SJCRH30 (cell line): Measurements from ENCODE around the gene SKOR1. TPM values are rescaled to one million over a fixed set of nuclear protein-coding genes. Genes with fewer than 3 reads are reported as not detected.
A peak's percentile ranks its signal among the peaks of the same experiment; 100 is the strongest.

ENCODE experiments used
- DNase-seq, 2 experiments: peaks; one replicate each; pipeline ENCODE4 v3.0.0-alpha.2; 2015 to 2020
- H3K27ac ChIP-seq: fragments of 250-450 bp; sonication (Bioruptor Pico); 2 replicates; pipeline ENCODE4 v1.5.1; 2020; ENCODE audit warnings: mild to moderate bottlenecking, moderate library complexity
- H3K27me3 ChIP-seq: fragments of 250-450 bp; sonication (Bioruptor Pico); 2 replicates; pipeline ENCODE4 v1.5.1; 2020; ENCODE audit warnings: mild to moderate bottlenecking, moderate library complexity
- H3K36me3 ChIP-seq: fragments of 250-450 bp; sonication (Bioruptor Pico); 2 replicates; pipeline ENCODE4 v1.5.1; 2020; ENCODE audit warnings: mild to moderate bottlenecking, moderate library complexity
- H3K4me1 ChIP-seq: fragments of 250-450 bp; sonication (Bioruptor Pico); 2 replicates; pipeline ENCODE4 v1.5.1; 2020; ENCODE audit warnings: mild to moderate bottlenecking, moderate library complexity
- H3K4me3 ChIP-seq: fragments of 250-450 bp; sonication (Bioruptor Pico); 2 replicates; pipeline ENCODE4 v1.5.1; 2020; ENCODE audit warnings: mild to moderate bottlenecking, moderate library complexity
- H3K9me3 ChIP-seq: fragments of 250-450 bp; sonication (Bioruptor Pico); replicated peaks from 2 replicates; pipeline ENCODE4 v1.5.1; 2020; ENCODE audit warnings: mild to moderate bottlenecking, moderate library complexity
- total RNA-seq: library from RNA; depleted of rRNA; stranded (reverse); fragments of >200 nt; shearing (Covaris generic); gene quantifications from 2 replicates; pipeline ENCODE4 v1.2.3, GENCODE V29; 2014

SKOR1 gene
- total RNA-seq, 1 experiment from 2014 or later = 4.5 TPM

DNA sequence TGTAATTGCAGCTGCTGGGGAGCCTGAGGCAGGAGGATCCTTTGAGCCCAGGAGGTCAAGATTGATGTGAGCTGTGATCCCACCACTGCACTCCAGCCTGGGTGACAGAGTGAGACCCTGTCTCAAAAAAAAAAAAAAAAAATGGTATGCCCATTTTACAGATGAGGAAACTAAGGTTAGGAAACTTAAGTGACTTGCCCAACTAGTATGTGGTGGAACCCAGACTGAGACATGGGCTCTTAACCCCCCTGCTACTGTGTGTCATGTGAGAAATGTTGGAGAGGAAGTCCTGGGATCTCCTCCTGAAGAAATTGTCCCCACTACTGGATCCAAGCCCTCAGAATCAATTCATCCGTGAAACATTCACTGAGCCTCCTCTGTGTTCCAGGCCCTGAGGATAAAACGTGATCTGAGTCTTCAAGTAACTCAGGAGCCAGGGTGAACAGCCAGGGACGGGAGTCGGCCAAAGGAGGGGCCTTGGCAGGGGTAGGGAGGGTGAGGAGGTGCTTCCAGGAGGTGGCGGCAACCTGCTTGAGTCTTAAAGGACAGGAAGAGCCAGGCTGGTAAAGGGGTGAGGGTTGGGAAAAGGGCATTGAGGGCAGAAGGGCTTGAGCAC, 34.1 kb downstream of the SKOR1 start:
- Histone ChIP-seq H3K4me3 (no peak overlapping the region), H3K27me3 (no peaks in the 10 kb centered on the region), H3K36me3 (no peaks in the 10 kb centered on the region), H3K9me3 (no peaks in the 10 kb centered on the region), H3K4me1 (no peaks in the 10 kb centered on the region), H3K27ac (no peak overlapping the region)
- DNase-seq = no peak

DNA sequence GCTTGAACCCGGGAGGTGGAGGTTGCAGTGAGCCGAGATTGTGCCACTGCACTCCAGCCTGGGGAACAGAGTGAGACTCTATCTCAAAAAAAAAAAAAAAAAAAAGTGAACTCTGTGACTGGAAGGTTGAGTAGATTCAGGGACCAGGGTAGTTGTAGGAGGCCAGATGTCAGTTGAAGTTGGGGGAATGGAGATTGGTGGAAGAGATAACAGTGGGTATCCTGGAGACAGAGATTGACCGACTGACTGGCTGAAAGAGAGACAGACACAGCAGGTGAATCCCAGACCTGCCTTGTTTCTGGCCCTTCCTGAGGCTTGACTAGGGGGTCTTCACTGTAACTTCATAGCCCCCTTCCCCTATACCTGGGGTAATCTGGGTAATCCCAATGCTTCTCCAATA, 36.7 kb downstream of the SKOR1 start:
- Histone ChIP-seq H3K4me1 (no peaks in the 10 kb centered on the region), H3K27ac (no peak overlapping the region), H3K27me3 (no peaks in the 10 kb centered on the region), H3K36me3 (no peaks in the 10 kb centered on the region), H3K4me3 (no peak overlapping the region), H3K9me3 (no peaks in the 10 kb centered on the region)
- no peak for DNase-seq

DNA sequence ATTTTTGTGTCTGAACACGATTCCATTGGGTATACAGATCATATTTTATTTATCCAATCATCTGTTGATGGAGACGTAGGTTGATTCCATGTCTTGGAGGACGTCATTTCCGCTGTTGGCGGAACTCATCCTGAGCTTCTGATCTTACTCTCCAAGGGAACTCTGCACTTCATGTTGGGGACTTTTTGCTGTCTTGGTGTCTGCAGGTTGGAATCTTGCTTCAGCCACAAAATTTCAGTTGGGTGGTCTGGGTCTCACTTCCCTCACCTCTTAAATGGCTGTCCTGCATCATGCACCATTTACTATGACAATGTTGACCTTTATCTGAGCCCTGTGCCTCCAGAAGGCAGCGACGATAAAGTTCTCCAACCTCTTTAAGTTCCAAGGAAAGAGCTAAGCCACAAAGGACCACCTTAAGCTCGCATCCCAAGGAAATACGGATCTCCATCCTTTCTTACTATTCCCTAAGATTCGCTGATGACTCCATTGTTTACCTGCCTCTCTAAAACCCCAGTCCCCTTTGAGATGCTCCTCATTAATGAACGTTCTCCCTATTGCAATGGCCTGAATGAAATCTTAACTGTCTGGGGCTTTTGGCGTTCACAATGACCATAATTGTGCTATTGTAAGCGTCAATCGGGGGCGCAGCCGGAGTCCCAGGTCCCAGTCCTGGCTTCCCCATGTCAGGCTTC, 37.6 kb downstream of the SKOR1 start:
- Histone ChIP-seq H3K9me3 (no peaks in the 10 kb centered on the region), H3K27me3 (no peaks in the 10 kb centered on the region), H3K4me3 (peak overlapping the region; percentile 51), H3K4me1 (no peaks in the 10 kb centered on the region), H3K36me3 (no peaks in the 10 kb centered on the region), H3K27ac (no peak overlapping the region)
- DNase-seq = no peak

DNA sequence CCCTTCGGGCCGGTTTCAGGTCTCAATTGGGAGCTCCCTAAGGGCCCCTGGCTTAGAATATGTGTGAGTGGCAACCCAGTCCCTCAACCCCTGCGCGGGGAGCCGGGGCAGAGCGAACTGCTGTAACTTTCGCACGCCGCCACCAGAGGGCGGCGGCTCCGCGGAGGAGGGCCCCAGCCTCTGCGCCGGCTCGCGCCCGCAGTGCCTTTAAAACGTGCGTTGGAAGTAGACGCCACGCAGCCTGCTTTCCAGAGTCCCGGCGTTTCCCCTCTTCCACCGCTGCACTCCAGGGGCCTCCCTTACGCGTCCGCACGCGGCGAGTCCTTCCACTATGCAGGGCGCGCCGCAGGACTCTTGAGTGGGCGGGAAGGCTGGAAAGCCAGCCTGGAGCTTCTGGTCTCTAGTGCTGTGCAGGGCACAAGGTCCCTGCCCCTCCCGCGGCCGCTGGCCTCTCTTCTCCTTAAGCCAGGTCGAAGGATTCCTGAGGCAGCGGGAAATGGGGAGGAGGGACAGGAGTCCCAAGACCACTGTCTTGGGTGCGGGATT, 38.2 kb downstream of the SKOR1 start:
- no peak overlapping the region; the same call in 1 of the 2 replicates for H3K27ac ChIP-seq
- H3K36me3 ChIP-seq = no peaks in the 10 kb centered on the region
- H3K4me3 ChIP-seq = peak overlapping the region; percentile 51
- H3K4me1 ChIP-seq = no peaks in the 10 kb centered on the region
- H3K9me3 ChIP-seq = no peaks in the 10 kb centered on the region
- DNase-seq = peak; percentile 88
- no peaks in the 10 kb centered on the region for H3K27me3 ChIP-seq

DNA sequence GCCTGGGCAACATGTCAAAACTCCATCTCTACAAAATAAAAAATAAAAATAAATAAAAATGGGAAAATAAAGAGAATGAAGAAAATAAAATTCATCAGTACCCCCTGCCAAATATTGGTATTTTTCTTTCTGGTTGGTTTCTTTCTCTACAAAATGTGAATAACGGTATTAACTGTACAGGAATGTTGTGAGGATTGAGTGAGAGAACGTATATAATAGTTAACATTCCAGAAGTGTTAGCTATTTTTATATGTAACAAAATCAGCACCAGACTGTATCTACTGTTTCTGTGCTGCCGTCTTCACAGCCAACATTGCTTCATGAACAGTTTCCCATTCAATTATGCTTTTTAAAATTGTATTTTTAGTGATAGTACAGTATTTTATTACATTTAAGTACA, 40.0 kb downstream of the SKOR1 start:
- Histone ChIP-seq H3K4me1 (no peaks in the 10 kb centered on the region), H3K36me3 (no peaks in the 10 kb centered on the region), H3K27ac (no peak overlapping the region), H3K4me3 (no peak overlapping the region), H3K9me3 (no peaks in the 10 kb centered on the region), H3K27me3 (no peaks in the 10 kb centered on the region)
- DNase-seq = no peak

DNA sequence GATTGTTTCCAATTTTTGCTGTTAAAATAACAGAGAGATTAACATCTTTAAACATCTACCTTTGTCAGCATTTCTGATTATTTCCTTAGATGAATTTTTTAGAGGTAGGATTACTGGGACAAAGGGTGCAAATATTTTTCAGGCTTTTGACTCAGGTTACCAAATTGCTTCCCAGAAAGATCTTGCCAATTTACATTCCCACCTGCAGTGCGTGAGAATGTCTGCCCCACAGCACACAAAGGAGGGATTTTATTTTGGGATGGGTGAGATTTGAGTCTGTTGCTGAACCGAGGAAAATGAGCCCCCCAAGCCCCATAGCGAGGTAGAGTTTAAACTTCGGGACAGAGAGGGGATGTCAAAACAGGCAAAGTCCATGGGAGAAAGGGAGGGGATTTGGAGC, 40.5 kb downstream of the SKOR1 start:
- Histone ChIP-seq H3K27me3 (no peaks in the 10 kb centered on the region), H3K9me3 (no peaks in the 10 kb centered on the region), H3K4me3 (no peak overlapping the region), H3K36me3 (no peaks in the 10 kb centered on the region), H3K27ac (no peak overlapping the region), H3K4me1 (no peaks in the 10 kb centered on the region)
- DNase-seq = no peak

DNA sequence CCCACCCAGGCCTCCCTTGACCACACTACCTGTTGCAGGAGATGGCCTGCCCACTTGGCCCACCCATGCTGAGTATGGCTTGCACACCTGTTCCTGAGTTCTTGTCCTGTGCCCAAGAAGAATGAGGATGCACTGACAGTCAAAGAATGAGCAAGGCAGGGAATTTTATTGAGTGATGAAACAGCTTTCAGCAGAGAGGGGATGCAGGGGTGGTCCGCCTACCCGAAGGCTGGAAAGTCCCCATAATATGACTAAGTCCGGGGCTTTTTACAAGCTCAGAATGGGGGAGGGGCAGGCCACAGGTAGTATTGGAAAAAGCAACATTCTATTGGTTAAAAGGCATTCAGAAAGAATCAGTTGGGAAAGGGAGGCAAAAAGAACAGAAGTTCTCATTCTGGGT, 44.4 kb downstream of the SKOR1 start:
- Histone ChIP-seq H3K9me3 (0 out of 2 replicates have a peak, but pooled peaks cover 3% of the 10 kb centered on the region), H3K27ac (no peak overlapping the region), H3K27me3 (no peaks in the 10 kb centered on the region), H3K4me1 (no peaks in the 10 kb centered on the region), H3K4me3 (no peak overlapping the region), H3K36me3 (no peaks in the 10 kb centered on the region)
- no peak for DNase-seq

DNA sequence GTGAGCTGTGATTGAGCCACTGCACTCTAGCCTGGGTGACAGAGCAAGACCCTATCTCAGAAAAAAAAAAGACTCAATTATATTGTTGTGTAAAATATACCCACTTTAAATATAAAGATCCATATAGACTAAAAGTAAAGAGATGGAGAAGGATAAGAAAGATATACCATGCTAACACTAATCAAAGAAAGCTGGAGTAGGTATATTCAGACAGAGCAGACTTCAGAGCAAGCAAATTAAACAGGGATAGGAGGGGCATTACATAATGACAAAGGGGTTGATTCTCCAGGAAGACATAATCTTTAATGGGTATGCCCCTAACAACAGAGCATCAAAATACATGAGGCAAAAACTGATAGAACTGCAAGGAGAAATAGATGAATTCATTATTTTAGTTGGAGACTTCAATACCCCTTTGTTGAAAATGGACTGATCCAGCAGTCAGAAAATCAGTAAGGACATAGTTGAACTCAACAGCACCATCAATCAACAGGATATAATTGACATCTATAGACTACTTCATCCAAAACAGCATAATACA, 45.6 kb downstream of the SKOR1 start:
- DNase-seq = no peak
- Histone ChIP-seq H3K27ac (no peak overlapping the region), H3K4me3 (no peak overlapping the region), H3K27me3 (no peaks in the 10 kb centered on the region), H3K9me3 (0 out of 2 replicates have a peak, but pooled peaks cover 3% of the 10 kb centered on the region), H3K36me3 (no peaks in the 10 kb centered on the region), H3K4me1 (no peaks in the 10 kb centered on the region)

DNA sequence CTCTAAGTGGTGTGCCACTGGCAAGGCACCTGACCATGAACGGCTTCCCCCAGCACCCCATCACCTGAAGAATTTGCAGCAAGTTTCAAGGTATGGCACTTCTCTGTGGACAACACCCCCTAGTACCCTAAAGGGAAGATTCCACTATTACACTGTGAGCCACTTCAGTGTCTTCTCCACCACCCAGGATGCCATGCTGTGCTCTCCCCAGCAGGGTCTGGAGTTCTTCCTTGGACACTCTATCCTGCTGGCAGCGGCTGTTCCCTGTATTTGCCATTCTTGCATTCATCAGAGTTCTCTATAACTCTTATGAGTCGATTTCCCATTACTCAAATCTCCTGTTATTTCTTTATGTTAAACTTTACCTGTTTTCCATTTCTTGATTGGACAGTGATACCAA, 48.5 kb downstream of the SKOR1 start:
- Histone ChIP-seq H3K27ac (no peak overlapping the region), H3K4me1 (no peaks in the 10 kb centered on the region; the same call in 1 of the 2 replicates), H3K4me3 (no peak overlapping the region), H3K27me3 (no peaks in the 10 kb centered on the region), H3K36me3 (no peaks in the 10 kb centered on the region), H3K9me3 (0 out of 2 replicates have a peak, but pooled peaks cover 3% of the 10 kb centered on the region)
- no peak for DNase-seq

DNA sequence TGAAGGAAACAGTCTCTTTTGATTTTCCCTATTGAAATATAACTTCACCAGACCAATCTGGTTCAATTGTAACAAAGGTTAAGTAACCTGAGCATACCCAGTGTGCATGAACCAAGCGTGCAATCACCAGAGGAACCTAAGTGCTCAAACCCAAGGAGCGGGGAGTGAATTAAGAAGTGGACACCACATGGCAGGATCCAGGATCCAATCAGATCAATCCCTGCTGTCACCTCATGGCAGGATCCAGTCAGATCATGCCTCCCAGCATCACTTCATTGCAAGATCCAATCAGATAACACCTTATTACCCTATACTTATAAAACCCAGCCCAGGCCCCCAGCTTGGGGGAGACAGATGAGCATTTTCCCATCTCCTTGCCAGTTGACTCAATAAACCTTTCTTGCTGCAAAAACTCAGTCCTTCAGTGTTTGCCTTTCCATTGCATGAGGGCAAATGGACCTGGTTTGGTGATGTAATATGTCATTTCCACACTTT, 53.5 kb downstream of the SKOR1 start:
- H3K4me3 ChIP-seq = no peak overlapping the region
- no peaks in the 10 kb centered on the region for H3K9me3 ChIP-seq
- no peaks in the 10 kb centered on the region for H3K27me3 ChIP-seq
- H3K4me1 ChIP-seq = peaks cover 8% of the 10 kb centered on the region
- H3K27ac ChIP-seq = no peak overlapping the region
- no peaks in the 10 kb centered on the region for H3K36me3 ChIP-seq
- DNase-seq = peak; percentile 27 to 40

DNA sequence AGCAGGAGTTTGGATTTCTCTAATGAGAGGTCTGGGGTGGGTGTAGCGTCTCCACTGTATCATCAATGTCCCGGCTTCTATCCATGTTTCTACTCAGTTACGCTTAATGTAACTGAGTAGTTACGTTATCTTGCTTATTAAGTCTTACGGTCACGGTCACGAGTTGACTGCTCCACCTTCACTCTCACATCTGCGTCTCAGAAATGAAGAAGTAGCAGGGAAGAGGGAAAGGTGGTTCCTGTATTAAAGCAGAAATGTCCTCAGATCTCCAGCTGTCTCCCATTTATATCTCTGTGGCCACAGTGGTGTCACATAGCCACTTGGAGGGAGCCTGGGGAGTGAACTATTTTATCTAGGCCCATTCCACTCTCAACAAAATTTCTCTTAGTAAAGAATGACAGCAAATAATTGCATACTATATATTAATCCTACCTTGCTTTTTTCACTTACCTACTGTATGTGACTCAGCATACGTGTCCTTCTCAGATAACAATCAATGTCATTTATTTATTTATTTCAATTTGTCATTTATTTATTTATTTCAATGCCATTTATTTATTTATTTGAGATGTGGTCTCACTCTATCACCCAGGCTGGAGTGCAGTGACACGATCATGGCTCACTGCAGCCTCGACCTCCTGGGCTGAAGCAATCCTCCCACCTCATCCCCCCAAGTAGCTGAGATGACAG, 54.3 kb downstream of the SKOR1 start:
- Histone ChIP-seq H3K9me3 (no peaks in the 10 kb centered on the region), H3K4me3 (no peak overlapping the region), H3K4me1 (peaks cover 8% of the 10 kb centered on the region), H3K27ac (no peak overlapping the region), H3K36me3 (no peaks in the 10 kb centered on the region), H3K27me3 (no peaks in the 10 kb centered on the region)
- DNase-seq = peak in 1 of 2 experiments; percentile 36

DNA sequence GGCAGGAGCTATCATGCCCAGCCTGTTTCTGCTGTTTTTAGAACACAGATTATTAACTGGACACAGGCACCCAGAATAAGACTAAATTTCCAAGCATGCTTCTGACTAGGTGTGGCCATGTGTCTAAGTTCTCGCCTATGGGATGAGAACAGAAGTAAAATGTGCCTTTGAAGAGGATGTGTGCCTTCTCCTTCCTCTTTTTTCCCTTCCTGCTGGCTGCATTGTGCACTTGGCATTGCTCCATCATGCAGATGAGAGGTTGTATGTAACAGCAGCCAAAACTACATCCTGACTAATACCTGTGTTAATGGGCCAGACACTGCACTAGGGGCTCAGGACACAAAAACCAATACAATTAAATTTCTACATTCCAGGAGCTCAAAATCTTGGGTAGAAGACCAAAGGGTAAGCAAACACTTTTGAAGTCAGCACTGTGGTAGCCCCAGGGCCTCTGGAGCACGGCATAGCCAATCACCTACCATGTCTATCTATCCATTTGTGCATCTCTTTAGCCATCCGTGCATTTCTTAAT, 55.4 kb downstream of the SKOR1 start:
- Histone ChIP-seq H3K9me3 (peaks cover 7% of the 10 kb centered on the region), H3K4me1 (peaks cover 12% of the 10 kb centered on the region), H3K27me3 (no peaks in the 10 kb centered on the region), H3K4me3 (no peak overlapping the region), H3K36me3 (no peaks in the 10 kb centered on the region), H3K27ac (no peak overlapping the region)
- no peak for DNase-seq

DNA sequence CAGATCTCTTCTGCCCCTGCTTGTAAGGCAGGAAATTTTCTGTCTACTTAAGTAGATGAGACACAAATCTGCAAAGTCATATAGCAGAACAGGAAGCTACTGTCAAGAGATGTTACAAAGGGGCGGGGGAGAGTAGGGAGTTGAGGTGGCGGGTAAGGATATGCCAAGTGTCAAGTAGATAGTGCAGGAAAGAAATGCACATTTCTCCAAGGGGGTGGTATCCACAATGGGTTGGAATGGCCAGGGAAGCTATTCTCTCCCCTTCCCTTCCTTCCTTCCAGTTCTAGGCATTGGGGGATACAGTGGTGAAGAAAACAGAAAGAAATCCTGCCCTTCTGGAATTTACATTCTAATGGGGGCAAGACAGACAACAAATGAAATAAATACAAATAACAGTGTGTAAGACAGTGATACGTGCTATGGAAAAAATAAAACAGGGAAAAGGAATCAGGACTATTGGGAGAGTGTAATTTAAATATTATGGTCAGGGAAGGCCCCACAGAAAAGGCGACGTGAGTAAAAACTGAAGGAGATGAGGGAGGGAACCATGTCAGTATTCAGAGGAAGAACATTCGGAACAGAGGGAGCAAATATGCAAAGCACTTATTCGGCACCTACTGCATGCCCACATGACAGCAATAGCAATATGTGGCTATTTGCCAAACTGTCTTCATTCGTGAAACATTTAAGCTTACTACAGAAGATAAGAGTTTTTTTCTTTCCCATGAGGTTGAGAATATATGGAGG, 57.4 kb downstream of the SKOR1 start:
- Histone ChIP-seq H3K36me3 (no peaks in the 10 kb centered on the region), H3K4me1 (peaks cover 12% of the 10 kb centered on the region), H3K9me3 (peaks cover 11% of the 10 kb centered on the region), H3K27ac (no peak overlapping the region), H3K27me3 (no peaks in the 10 kb centered on the region), H3K4me3 (no peak overlapping the region)
- no peak for DNase-seq

DNA sequence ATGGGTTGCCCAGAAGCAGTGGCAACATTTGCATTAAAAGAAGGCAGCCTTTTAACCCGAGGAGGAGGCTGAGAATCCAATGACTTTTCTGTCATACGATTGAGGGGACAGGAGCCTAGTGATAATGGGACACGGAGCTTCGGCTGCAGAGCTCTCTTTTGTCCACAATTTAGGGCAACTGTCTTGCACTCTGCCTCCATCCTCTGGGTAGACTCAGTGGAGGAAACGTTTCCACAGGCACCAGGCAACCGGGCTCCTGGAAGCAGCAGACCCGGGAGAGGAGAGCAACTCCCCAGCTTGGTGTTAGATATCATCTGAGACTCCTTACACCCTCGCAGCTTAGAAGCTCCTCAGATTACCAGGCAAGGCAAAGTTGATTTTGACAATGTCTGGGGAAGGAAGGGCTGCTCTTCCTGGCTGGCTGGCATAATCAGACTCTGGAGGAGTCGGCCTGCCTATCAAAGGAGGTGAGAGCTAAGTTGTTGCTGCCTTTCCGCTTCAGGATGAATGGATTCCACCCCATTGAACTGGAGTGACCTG, 58.0 kb downstream of the SKOR1 start:
- peaks cover 11% of the 10 kb centered on the region for H3K9me3 ChIP-seq
- no peak overlapping the region for H3K27ac ChIP-seq
- H3K27me3 ChIP-seq = no peaks in the 10 kb centered on the region
- no peak overlapping the region for H3K4me3 ChIP-seq
- peaks cover 12% of the 10 kb centered on the region for H3K4me1 ChIP-seq
- no peaks in the 10 kb centered on the region for H3K36me3 ChIP-seq
- no peak for DNase-seq
